Gastroesophageal sphincter (tissue), 4 donors: ENCODE results near the gene BRPF3. TPM values are rescaled to one million over a fixed set of nuclear protein-coding genes. Genes with fewer than 3 reads are reported as not detected.

Experiments used
- ATAC-seq: fragments of 150-250 bp; one replicate; pipeline ENCODE4 v1.9.1; 2016; ENCODE audit warnings: mild to moderate bottlenecking, moderate library complexity
- H3K27ac ChIP-seq, 4 donors: fragments of 200-600 bp; sonication (generic) in 3 of 4; 1 replicate in 3 of 4; 2 replicates in 1 of 4; pipeline ENCODE4 v1.5.1; 2016 to 2019
- H3K27me3 ChIP-seq: fragments of 200-600 bp; sonication (generic); one replicate; pipeline ENCODE4 v1.5.1; 2019
- H3K36me3 ChIP-seq, 2 donors: fragments of 200-600 bp; sonication (generic); one replicate each; pipeline ENCODE4 v1.5.1; 2019; ENCODE audit warnings: control low read depth in 1 of 2
- H3K4me1 ChIP-seq, 3 donors: fragments of 200-600 bp; sonication (generic); 1 replicate in 2 of 3; 2 replicates in 1 of 3; pipeline ENCODE4 v1.5.1; 2016 to 2019; ENCODE audit warnings: control low read depth in 2 of 3
- H3K4me3 ChIP-seq, 2 donors: fragments of 200-600 bp; sonication (generic); one replicate each; pipeline ENCODE4 v1.5.1; 2019; ENCODE audit warnings: mild to moderate bottlenecking in 1 of 2, moderate library complexity in 1 of 2
- H3K9me3 ChIP-seq, 3 donors: fragments of 200-600 bp; sonication (generic); one replicate each; pipeline ENCODE4 v1.5.1; 2017 to 2019; ENCODE audit warnings: control low read depth in 2 of 3
- CTCF ChIP-seq, 4 experiments: fragments of 200-600 bp in 2 of 4; fragments of 450-650 bp in 2 of 4; sonication (generic) in 1 of 4; IDR thresholded peaks; one replicate each; pipeline ENCODE4 v1.5.1; 2017 to 2019; ENCODE audit warnings: antibody characterized with exemption in 4 of 4, mild to moderate bottlenecking in 2 of 4, moderate library complexity in 2 of 4
- EP300 ChIP-seq: sonication (generic); formaldehyde crosslinking; IDR thresholded peaks from one replicate; pipeline ENCODE4 v1.6.1; 2017; ENCODE audit warnings: antibody characterized with exemption, mild to moderate bottlenecking
- POLR2A ChIP-seq, 2 donors: fragments of 450-650 bp; IDR thresholded peaks; one replicate each; pipeline ENCODE4 v1.6.1; 2017; ENCODE audit warnings: antibody characterized with exemption in 2 of 2, mild to moderate bottlenecking in 2 of 2, moderate library complexity in 1 of 2
- POLR2AphosphoS5 ChIP-seq: sonication (generic); formaldehyde crosslinking; IDR thresholded peaks from one replicate; pipeline ENCODE4 v1.6.1; 2017; ENCODE audit warnings: antibody characterized with exemption
- WGBS, 2 donors: methylation state at CpG; one replicate each; pipeline ENCODE4 v1.1.5; 2018; ENCODE audit warnings: low coverage in 1 of 2; 5-methylcytosine and 5-hydroxymethylcytosine counted together
- total RNA-seq, 4 donors: library from RNA; depleted of rRNA; stranded (reverse); fragments of >200 nt; gene quantifications; one replicate each; pipeline ENCODE4 v1.1.0, GENCODE V29; 2016

The BRPF3 gene
- total RNA-seq, 4 donors from 2014 or later: 19.0 to 36.7 (median 20.4) TPM

GRCh38 chr6:36198986-36199385 is 2.4 kb downstream of the BRPF3 start:
- TF ChIP-seq POLR2A (IDR thresholded peaks at IDR 0.05): no peak
- TF ChIP-seq POLR2AphosphoS5: no peak
- TF ChIP-seq EP300: no peak
- no peak for TF ChIP-seq CTCF (IDR thresholded peaks at IDR 0.05)
- Histone ChIP-seq H3K4me3 (no peak overlapping the region), H3K4me1 (peaks cover 2 to 56% (median 12%) of the 10 kb centered on the region in 3 donors), H3K9me3 (no peaks in the 10 kb centered on the region), H3K27ac (no peak overlapping the region), H3K27me3 (no peaks in the 10 kb centered on the region), H3K36me3 (peaks cover 0 to 40% of the 10 kb centered on the region in 2 donors)
- 100% methylated on average over 1 of the region's 9 CpGs; no CpG with 5 or more reads in 1 of the 2 donors for WGBS, 2 donors
- no peak for ATAC-seq

DNA sequence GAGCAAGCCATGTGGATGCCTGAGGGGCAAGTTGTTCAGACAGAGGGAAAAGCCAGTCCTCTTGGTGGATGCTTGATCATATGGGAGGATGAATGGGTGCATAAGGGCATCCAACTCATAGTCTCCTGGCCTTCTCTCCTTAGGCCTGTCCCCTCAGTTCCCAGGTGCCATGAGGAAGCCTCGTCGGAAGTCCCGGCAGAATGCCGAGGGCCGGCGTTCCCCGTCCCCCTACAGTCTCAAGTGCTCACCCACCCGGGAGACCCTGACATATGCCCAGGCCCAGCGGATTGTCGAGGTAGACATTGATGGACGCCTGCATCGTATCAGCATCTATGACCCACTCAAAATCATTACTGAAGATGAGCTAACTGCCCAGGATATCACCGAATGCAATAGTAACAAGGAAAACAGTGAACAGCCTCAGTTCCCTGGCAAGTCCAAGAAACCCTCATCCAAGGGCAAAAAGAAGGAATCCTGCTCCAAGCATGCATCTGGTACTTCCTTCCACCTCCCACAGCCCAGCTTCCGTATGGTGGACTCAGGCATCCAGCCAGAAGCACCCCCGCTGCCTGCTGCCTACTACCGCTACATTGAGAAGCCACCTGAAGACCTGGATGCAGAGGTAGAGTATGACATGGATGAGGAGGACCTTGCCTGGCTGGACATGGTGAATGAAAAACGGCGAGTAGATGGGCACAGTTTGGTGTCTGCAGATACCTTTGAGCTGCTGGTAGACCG is 3.8 kb downstream of the BRPF3 start:
- Histone ChIP-seq H3K27me3 (no peaks in the 10 kb centered on the region), H3K27ac (no peak overlapping the region), H3K36me3 (peaks cover 0 to 54% of the 10 kb centered on the region in 2 donors), H3K4me3 (no peak overlapping the region), H3K4me1 (peaks cover 2 to 56% (median 12%) of the 10 kb centered on the region in 3 donors), H3K9me3 (no peaks in the 10 kb centered on the region)
- no peak for TF ChIP-seq EP300
- no peak for TF ChIP-seq POLR2AphosphoS5
- no peak for TF ChIP-seq CTCF (IDR thresholded peaks at IDR 0.05)
- TF ChIP-seq POLR2A (IDR thresholded peaks at IDR 0.05): no peak
- ATAC-seq: no peak
- 100% methylated on average over 1 to 3 of the region's 19 CpGs for WGBS, 2 donors

GRCh38 chr6:36200998-36201596 is 4.6 kb downstream of the BRPF3 start:
- WGBS, 2 donors: 100% methylated on average over 1 of the region's 15 CpGs; no CpG with 5 or more reads in 1 of the 2 donors
- H3K9me3 ChIP-seq: no peaks in the 10 kb centered on the region
- ATAC-seq: no peak
- no peak overlapping the region for H3K27ac ChIP-seq
- H3K4me1 ChIP-seq: peaks cover 2 to 49% (median 12%) of the 10 kb centered on the region in 3 donors
- H3K27me3 ChIP-seq: no peaks in the 10 kb centered on the region
- H3K36me3 ChIP-seq: peaks cover 0 to 61% of the 10 kb centered on the region in 2 donors
- no peak overlapping the region for H3K4me3 ChIP-seq
- TF ChIP-seq EP300 (no peak), POLR2AphosphoS5 (no peak), POLR2A (IDR thresholded peaks at IDR 0.05) (no peak)

DNA sequence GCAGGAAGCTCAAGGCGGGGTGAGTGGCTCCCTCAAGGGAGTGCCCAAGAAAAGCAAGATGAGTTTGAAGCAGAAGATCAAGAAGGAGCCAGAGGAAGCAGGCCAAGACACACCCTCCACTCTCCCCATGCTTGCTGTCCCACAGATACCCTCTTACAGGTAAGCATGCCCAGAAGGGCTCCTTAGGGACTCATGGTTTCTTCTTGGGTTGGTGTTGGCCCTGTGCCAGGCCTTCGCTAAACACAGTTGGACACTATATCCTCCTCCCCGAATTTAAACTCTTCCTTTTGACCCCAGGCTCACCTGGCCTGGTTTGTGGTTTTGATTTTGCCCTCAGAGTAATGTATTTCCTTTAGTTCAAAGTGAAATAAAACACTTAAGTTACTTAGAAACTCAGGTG is 5.1 kb downstream of the BRPF3 start:
- no peak overlapping the region for H3K27ac ChIP-seq
- 44 to 54% methylated on average over 3 of the region's 3 CpGs for WGBS, 2 donors
- peaks cover 2 to 49% (median 12%) of the 10 kb centered on the region in 3 donors for H3K4me1 ChIP-seq
- peaks cover 0 to 67% of the 10 kb centered on the region in 2 donors for H3K36me3 ChIP-seq
- H3K27me3 ChIP-seq: no peaks in the 10 kb centered on the region
- ATAC-seq: no peak
- no peak overlapping the region for H3K4me3 ChIP-seq
- TF ChIP-seq POLR2AphosphoS5: no peak
- TF ChIP-seq EP300: no peak
- TF ChIP-seq CTCF (IDR thresholded peaks at IDR 0.05): no peak
- TF ChIP-seq POLR2A (IDR thresholded peaks at IDR 0.05): no peak
- no peaks in the 10 kb centered on the region for H3K9me3 ChIP-seq

GRCh38 chr6:36202101-36202500 is 5.6 kb downstream of the BRPF3 start:
- no peaks in the 10 kb centered on the region for H3K9me3 ChIP-seq
- no peak for TF ChIP-seq CTCF (IDR thresholded peaks at IDR 0.05)
- H3K4me3 ChIP-seq: no peak overlapping the region
- no peaks in the 10 kb centered on the region for H3K27me3 ChIP-seq
- no peak overlapping the region for H3K27ac ChIP-seq
- WGBS, 2 donors: 100% methylated on average over 4 of the region's 4 CpGs; no CpG with 5 or more reads in 1 of the 2 donors
- peaks cover 0 to 72% of the 10 kb centered on the region in 2 donors for H3K36me3 ChIP-seq
- peaks cover 2 to 49% (median 12%) of the 10 kb centered on the region in 3 donors for H3K4me1 ChIP-seq
- no peak for ATAC-seq
